IMR-90 (cell line): ENCODE measurements around the gene NLGN1. TPM values are rescaled to one million over a fixed set of nuclear protein-coding genes. Genes with fewer than 3 reads are reported as not detected.

Experiments used
- ATAC-seq: fragments of 200-7000 bp; cut with Tn5 transposase; 2 replicates; pipeline ENCODE4 v1.9.1; 2020; ENCODE audit warnings: low read depth, mild to moderate bottlenecking, moderate library complexity
- BruUV-seq: library from RNA; stranded (reverse); fragments of 400-500 nt; replicated peaks from 2 replicates; lab custom pipeline; 2021; lab: Mats Ljungman, UMichigan
- CTCF ChIA-PET: fragments of 300-600 bp; formaldehyde crosslinking; extraction: SDS; loops from one replicate; lab custom pipeline; 2021; ENCODE audit warnings: antibody characterized with exemption; lab: Yijun Ruan, JAX
- POLR2A ChIA-PET: fragments of 300-600 bp; sonication (Branson Sonifier 250); formaldehyde crosslinking; loops from one replicate; lab custom pipeline; 2022; ENCODE audit warnings: antibody characterized with exemption; ENCODE audit not compliant: unreplicated experiment; lab: Charles Lee
- DNase-seq: peaks from one replicate; pipeline ENCODE4 v3.0.0; 2013
- H2AFZ ChIP-seq: replicated peaks from 2 replicates; pipeline ENCODE3; 2013; ENCODE audit warnings: low read length, mild to moderate bottlenecking; ENCODE audit not compliant: poor library complexity
- H2AK5ac ChIP-seq: 2 replicates; pipeline ENCODE4 v1.6.1; 2013; ENCODE audit warnings: low read depth, low read length, inconsistent platforms
- H2AK9ac ChIP-seq: replicated peaks from 2 replicates; pipeline ENCODE3; 2013; ENCODE audit warnings: mild to moderate bottlenecking, low read depth, low read length, moderate library complexity; ENCODE audit not compliant: poor library complexity
- H2BK120ac ChIP-seq: 2 replicates; pipeline ENCODE4 v1.6.1; 2013; ENCODE audit warnings: low read depth, low read length, inconsistent platforms
- H2BK15ac ChIP-seq: 3 replicates; pipeline ENCODE4 v1.6.1; 2013; ENCODE audit warnings: low read depth, low read length, inconsistent platforms
- H2BK20ac ChIP-seq: 2 replicates; pipeline ENCODE4 v1.6.1; 2013; ENCODE audit warnings: low read depth, mild to moderate bottlenecking, inconsistent platforms, low read length, moderate library complexity
- H2BK5ac ChIP-seq: 2 replicates; pipeline ENCODE4 v1.6.1; 2013; ENCODE audit warnings: mild to moderate bottlenecking, low read depth, low read length, inconsistent platforms; ENCODE audit not compliant: poor library complexity, severe bottlenecking
- H3K14ac ChIP-seq: replicated peaks from 2 replicates; pipeline ENCODE4 v1.6.1; 2013; ENCODE audit warnings: low read depth, low read length, inconsistent platforms
- H3K18ac ChIP-seq: 2 replicates; pipeline ENCODE4 v1.6.1; 2013; ENCODE audit warnings: low read depth, low read length, control low read depth
- H3K23ac ChIP-seq: 2 replicates; pipeline ENCODE4 v1.6.1; 2013; ENCODE audit warnings: low read depth, low read length, inconsistent platforms
- H3K27ac ChIP-seq: 2 replicates; pipeline ENCODE4 v1.5.1; 2013; ENCODE audit warnings: mild to moderate bottlenecking, control low read depth, low read length; ENCODE audit not compliant: insufficient read depth
- H3K27me3 ChIP-seq: 2 replicates; pipeline ENCODE4 v1.6.1; 2013; ENCODE audit warnings: low read length; ENCODE audit not compliant: control insufficient read depth, insufficient read depth
- H3K36me3 ChIP-seq: 2 replicates; pipeline ENCODE4 v1.6.1; 2013; ENCODE audit warnings: low read length, mixed read lengths; ENCODE audit not compliant: control insufficient read depth, insufficient read depth
- H3K4ac ChIP-seq: 2 replicates; pipeline ENCODE4 v1.6.1; 2013; ENCODE audit warnings: low read depth, low read length, inconsistent platforms
- H3K4me1 ChIP-seq: 2 replicates; pipeline ENCODE4 v1.6.1; 2013; ENCODE audit warnings: low read length, mixed read lengths; ENCODE audit not compliant: control insufficient read depth, insufficient read depth
- H3K4me2 ChIP-seq: 2 replicates; pipeline ENCODE4 v1.6.1; 2013; ENCODE audit warnings: low read depth, mild to moderate bottlenecking, control low read depth, low read length, moderate library complexity
- H3K4me3 ChIP-seq: 2 replicates; pipeline ENCODE4 v1.5.1; 2013; ENCODE audit warnings: low read depth, mild to moderate bottlenecking, control low read depth, low read length, moderate library complexity; ENCODE audit not compliant: insufficient read depth
- H3K56ac ChIP-seq: 2 replicates; pipeline ENCODE4 v1.6.1; 2013; ENCODE audit warnings: low read length, inconsistent platforms; ENCODE audit not compliant: insufficient read depth; ENCODE audit errors: extremely low read depth
- H3K79me1 ChIP-seq, 2 experiments: 2 replicates each; pipeline ENCODE4 v1.6.1; 2013; ENCODE audit warnings: low read length in 2 of 2, inconsistent platforms in 1 of 2, low read depth in 1 of 2
- H3K9ac ChIP-seq: 2 replicates; pipeline ENCODE4 v1.6.1; 2013; ENCODE audit warnings: low read depth, low read length, control low read depth
- H3K9me1 ChIP-seq: 2 replicates; pipeline ENCODE4 v1.6.1; 2013; ENCODE audit warnings: low read length, inconsistent platforms; ENCODE audit not compliant: insufficient read depth
- H3K9me3 ChIP-seq: 2 replicates; pipeline ENCODE4 v1.6.1; 2013; ENCODE audit warnings: low read length; ENCODE audit not compliant: control insufficient read depth, insufficient read depth
- H4K20me1 ChIP-seq: 2 replicates; pipeline ENCODE4 v1.6.1; 2013; ENCODE audit warnings: low read length, inconsistent platforms; ENCODE audit not compliant: insufficient read depth
- H4K5ac ChIP-seq: 2 replicates; pipeline ENCODE4 v1.6.1; 2013; ENCODE audit warnings: mild to moderate bottlenecking, low read depth, low read length, control low read depth
- H4K8ac ChIP-seq, 2 experiments: 2 replicates each; pipeline ENCODE4 v1.6.1; 2013; ENCODE audit warnings: low read depth in 2 of 2, low read length in 2 of 2, control low read depth in 1 of 2, inconsistent platforms in 1 of 2
- H4K91ac ChIP-seq: 2 replicates; pipeline ENCODE4 v1.6.1; 2013; ENCODE audit warnings: low read depth, low read length, inconsistent platforms; ENCODE audit not compliant: insufficient read depth
- CHD1 ChIP-seq: IDR thresholded peaks from 2 replicates; pipeline ENCODE4 v1.6.1; 2012; ENCODE audit warnings: low read depth, low read length, improper control_type of control experiment
- MAFK ChIP-seq: IDR thresholded peaks from 2 replicates; pipeline ENCODE4 v1.6.1; 2012; ENCODE audit warnings: low read depth, low read length, improper control_type of control experiment
- MAZ ChIP-seq: IDR thresholded peaks from 2 replicates; pipeline ENCODE4 v1.6.1; 2012; ENCODE audit warnings: low read depth, mild to moderate bottlenecking, low read length, improper control_type of control experiment, moderate library complexity, borderline replicate concordance
- NFE2L2 ChIP-seq: fragments of 150-350 bp; IDR thresholded peaks from 2 replicates; pipeline ENCODE4 v1.6.1; 2016; ENCODE audit warnings: low read depth, mild to moderate bottlenecking, low read length
- POLR2A ChIP-seq: IDR thresholded peaks from 2 replicates; pipeline ENCODE4 v1.6.1; 2012; ENCODE audit warnings: mild to moderate bottlenecking, low read depth, low read length
- RCOR1 ChIP-seq: IDR thresholded peaks from 2 replicates; pipeline ENCODE4 v1.6.1; 2012; ENCODE audit warnings: mild to moderate bottlenecking, low read length, improper control_type of control experiment; ENCODE audit not compliant: insufficient replicate concordance
- RFX5 ChIP-seq: IDR thresholded peaks from 2 replicates; pipeline ENCODE4 v1.8.0; 2012; ENCODE audit warnings: low read depth, mild to moderate bottlenecking, low read length, moderate library complexity
- SMC3 ChIP-seq: fragments of 150-350 bp; IDR thresholded peaks from 2 replicates; pipeline ENCODE4 v1.6.1; 2016; ENCODE audit warnings: low read depth, mild to moderate bottlenecking, antibody characterized with exemption, low read length, moderate library complexity
- USF2 ChIP-seq: fragments of 150-350 bp; IDR thresholded peaks from 2 replicates; pipeline ENCODE4 v1.6.1; 2017; ENCODE audit warnings: mild to moderate bottlenecking, antibody characterized with exemption, low read length, low read depth
- WGBS, 2 experiments: methylation state at CpG; one replicate each; pipeline versions ENCODE4 v1.1.5 to v1.1.7; 2013; ENCODE audit warnings: missing lambda C conversion rate in 2 of 2; ENCODE audit not compliant: insufficient read length in 1 of 2; ENCODE audit errors: extremely low coverage in 2 of 2; 5-methylcytosine and 5-hydroxymethylcytosine counted together
- dilution Hi-C: fragments of 300-500 bp; cut with HindIII; formaldehyde crosslinking; loops from one replicate; pipeline ENCODE4 v1.14.3; 2018; ENCODE audit warnings: low sequenced_read_pairs; ENCODE audit not compliant: unreplicated experiment
- in situ Hi-C: fragments of 300-500 bp; cut with MboI; formaldehyde crosslinking; loops from 3 replicates; pipeline ENCODE4 v1.14.3; 2019; ENCODE audit warnings: low sequenced_read_pairs, inconsistent platforms, mixed read lengths
- intact Hi-C: fragments of 100-400 bp; cut with micrococcal nuclease; formaldehyde crosslinking; loops from 2 replicates; pipeline ENCODE4 v1.10.0; 2022
- polyA plus RNA-seq, 3 experiments: library from polyadenylated mRNA; depleted of rRNA; stranded (reverse); fragments of >200 nt; gene quantifications; 2 replicates each; pipeline ENCODE4 v1.2.3, GENCODE V29; 2012; ENCODE audit warnings: low replicate concordance in 1 of 3
- total RNA-seq: library from RNA; depleted of rRNA; stranded (reverse); fragments of >200 nt; gene quantifications from 2 replicates; pipeline ENCODE4 v1.2.3, GENCODE V29; 2012

Gene NLGN1
- total and polyA plus RNA-seq, 2 of the 4 experiments (the other 2 are of a cell fraction), result 1.8 to 12.5 TPM

GRCh38 chr3:173785004-173785403 is 387.5 kb downstream of the NLGN1 start:
- no peak overlapping the region for H2AK9ac ChIP-seq
- 60% methylated on average over 1 of the region's 3 CpGs; no CpG with 5 or more reads in 1 of the 2 experiments for WGBS, 2 experiments
- intact Hi-C loops (no loop called here), dilution Hi-C loops (no loop called here), in situ Hi-C loops (no loop called here)
- POLR2A ChIA-PET, result no interaction called here
- H3K56ac ChIP-seq, result no peak overlapping the region
- no peak overlapping the region for H3K18ac ChIP-seq
- H4K91ac ChIP-seq, result no peak overlapping the region
- no peak overlapping the region for H2BK120ac ChIP-seq
- H4K8ac ChIP-seq, result no peak overlapping the region
- no peak overlapping the region for H4K5ac ChIP-seq
- no peak overlapping the region for H3K9ac ChIP-seq
- no peaks in the 10 kb centered on the region for H4K20me1 ChIP-seq
- H3K27ac ChIP-seq, result no peak overlapping the region
- no peak overlapping the region for H2BK5ac ChIP-seq
- H3K9me1 ChIP-seq, result no peaks in the 10 kb centered on the region
- no peak overlapping the region for H3K14ac ChIP-seq
- no peak overlapping the region for H2AFZ ChIP-seq
- H3K4me2 ChIP-seq, result no peak overlapping the region
- H2BK15ac ChIP-seq, result no peak overlapping the region
- H2AK5ac ChIP-seq, result no peak overlapping the region
- no peaks in the 10 kb centered on the region for H3K9me3 ChIP-seq
- no peak overlapping the region for H3K4me3 ChIP-seq
- ATAC-seq (no peak), DNase-seq (no peak)
- no peaks in the 10 kb centered on the region for H3K36me3 ChIP-seq
- no peak overlapping the region for H2BK20ac ChIP-seq
- H3K23ac ChIP-seq, result no peak overlapping the region
- no peaks in the 10 kb centered on the region for H3K4me1 ChIP-seq
- no peaks in the 10 kb centered on the region for H3K79me1 ChIP-seq
- TF ChIP-seq POLR2A (no peak), USF2 (no peak), MAFK (no peak), NFE2L2 (no peak), SMC3 (no peak), CHD1 (no peak), RCOR1 (no peak), MAZ (no peak), RFX5 (no peak)
- no TSS peak for BruUV-seq
- H3K27me3 ChIP-seq, result no peaks in the 10 kb centered on the region
- CTCF ChIA-PET, result no interaction called here
- no peak overlapping the region for H3K4ac ChIP-seq
